ENCODE measurements around the gene FAM168A. TPM values are rescaled to one million over a fixed set of nuclear protein-coding genes. Genes with fewer than 3 reads are reported as not detected.

The FAM168A gene
- total RNA-seq, 2 experiments from 2014 or later: 12.7 to 17.5 TPM

- ATAC-seq: no peak
Measured at GRCh38 chr11:73633999-73634398, 36.1 kb upstream of the FAM168A start.

GRCh38 chr11:73632996-73633395 is 35.1 kb upstream of the FAM168A start:
- no peak for DNase-seq
- Mint-ChIP-seq H3K9me3 (ENCODE audit: low read depth) (peaks cover 5% of the 10 kb centered on the region), H3K27me3 (no peaks in the 10 kb centered on the region), H3K36me3 (ENCODE audit: low read depth) (no peaks in the 10 kb centered on the region), H3K27ac (no peak overlapping the region), H3K4me3 (no peak overlapping the region), H3K4me1 (peaks cover 6% of the 10 kb centered on the region)
- POLR2A ChIA-PET: no interaction called here
- intact Hi-C loops (cut with DNase I, micrococcal nuclease): loop anchor here in 1 of 2 experiments (2.0 kb wide), 1 partner anchor 302 kb away; no protein-coding TSS in a partner anchor
- CTCF ChIA-PET: interaction anchor here (0.6 kb wide), 1 partner anchor 29 kb away, joined by 3 read pairs; no protein-coding TSS in a partner anchor
- ATAC-seq: no peak

More at GRCh38 chr11:73633999-73634398, 36.1 kb upstream of the FAM168A start:
- peaks cover 6% of the 10 kb centered on the region for H3K4me1 Mint-ChIP-seq
- H3K9me3 Mint-ChIP-seq (ENCODE audit: low read depth): peaks cover 5% of the 10 kb centered on the region
- CTCF ChIA-PET: interaction anchor here (0.6 to 0.8 kb wide), 2 partner anchors 26 to 66 kb away, joined by 3 to 4 read pairs; no protein-coding TSS in a partner anchor
- H3K36me3 Mint-ChIP-seq (ENCODE audit: low read depth): no peaks in the 10 kb centered on the region
- no peak for DNase-seq
- intact Hi-C loops (cut with DNase I, micrococcal nuclease): loop anchor here in 1 of 2 experiments (2.0 kb wide), 1 partner anchor 301 kb away; no protein-coding TSS in a partner anchor
- H3K27me3 Mint-ChIP-seq: no peaks in the 10 kb centered on the region
- no peak overlapping the region for H3K4me3 Mint-ChIP-seq
- POLR2A ChIA-PET: no interaction called here
- no peak overlapping the region for H3K27ac Mint-ChIP-seq

DNA sequence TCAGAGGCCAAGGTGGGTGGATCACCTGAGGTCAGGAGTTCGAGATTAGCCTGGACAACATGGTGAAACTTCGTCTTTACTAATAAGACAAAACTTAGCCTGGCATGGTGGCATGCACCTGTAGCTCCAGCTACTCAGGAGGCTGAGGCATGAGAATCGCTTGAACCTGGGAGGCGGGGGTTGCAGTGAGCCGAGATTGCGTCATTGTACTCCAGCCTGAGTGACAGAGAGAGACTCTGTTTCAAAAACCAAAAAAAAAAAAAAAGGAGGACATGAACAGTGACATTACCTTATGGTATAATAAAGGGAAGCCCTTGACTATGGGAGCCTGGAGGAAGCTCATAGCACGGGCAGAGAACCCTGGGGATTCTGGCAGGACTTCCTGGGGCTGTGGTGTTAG is 32.0 kb upstream of the FAM168A start:
- H3K27me3 Mint-ChIP-seq: no peaks in the 10 kb centered on the region
- ATAC-seq (no peak), DNase-seq (no peak)
- H3K4me3 Mint-ChIP-seq: no peak overlapping the region
- intact Hi-C loops (cut with DNase I, micrococcal nuclease): loop anchor here in 1 of 2 experiments (10.0 kb wide), 1 partner anchor 305 kb away; no protein-coding TSS in a partner anchor
- H3K9me3 Mint-ChIP-seq (ENCODE audit: low read depth): peaks cover 5% of the 10 kb centered on the region
- ChIA-PET POLR2A (no interaction called here), CTCF (interaction anchor here (0.6 to 11.0 kb wide), 4 partner anchors 32 to 1285 kb away, joined by 3 to 218 read pairs (median 4); no protein-coding TSS in a partner anchor)
- no peaks in the 10 kb centered on the region for H3K36me3 Mint-ChIP-seq (ENCODE audit: low read depth)
- H3K27ac Mint-ChIP-seq: no peak overlapping the region
- H3K4me1 Mint-ChIP-seq: peaks cover 6% of the 10 kb centered on the region

GRCh38 chr11:73625696-73626318 is 27.9 kb upstream of the FAM168A start:
- H3K9me3 Mint-ChIP-seq (ENCODE audit: low read depth): no peaks in the 10 kb centered on the region

DNA sequence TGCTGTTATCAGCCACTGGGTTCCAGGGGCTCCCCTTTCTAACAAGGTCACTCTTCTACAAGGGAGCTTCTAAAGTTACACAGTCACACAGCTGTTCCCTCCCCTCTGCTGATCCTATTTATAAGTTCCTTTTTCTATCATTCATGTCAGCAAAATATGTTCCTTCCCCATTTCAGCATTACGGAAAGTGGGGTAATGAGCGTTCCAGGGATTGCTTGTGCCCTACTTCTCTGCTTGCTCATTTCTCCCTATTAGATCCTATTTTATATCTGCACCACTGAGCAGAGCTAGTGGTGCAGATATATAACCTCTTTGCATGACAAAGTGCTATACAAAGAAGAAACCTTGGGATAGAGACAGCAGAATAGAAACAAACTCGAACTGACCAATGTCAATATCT is 25.8 kb upstream of the FAM168A start:
- ChIA-PET POLR2A (no interaction called here), CTCF (interaction anchor here (0.5 to 11.0 kb wide), 6 partner anchors 12 to 274 kb away, joined by 3 to 218 read pairs (median 4); no protein-coding TSS in a partner anchor)
- Mint-ChIP-seq H3K36me3 (ENCODE audit: low read depth) (no peaks in the 10 kb centered on the region), H3K4me1 (no peaks in the 10 kb centered on the region), H3K9me3 (ENCODE audit: low read depth) (no peaks in the 10 kb centered on the region), H3K4me3 (no peak overlapping the region), H3K27ac (no peak overlapping the region), H3K27me3 (peaks cover 8% of the 10 kb centered on the region)
- intact Hi-C loops (cut with DNase I, micrococcal nuclease): loop anchor here in 1 of 2 experiments (10.0 kb wide), 1 partner anchor 311 kb away; no protein-coding TSS in a partner anchor
- ATAC-seq (no peak), DNase-seq (no peak)

More at GRCh38 chr11:73625696-73626318, 27.9 kb upstream of the FAM168A start:
- ChIA-PET CTCF (interaction anchor here (0.5 to 11.0 kb wide), 54 partner anchors 9 to 1318 kb away, joined by 3 to 218 read pairs (median 4); partner anchors contain the start of genes FAM168A, MRPL48 and PLEKHB1), POLR2A (interaction anchor here (0.5 to 1.2 kb wide), 3 partner anchors 34 to 245 kb away, joined by 3 to 4 read pairs (median 3); no protein-coding TSS in a partner anchor)
- Mint-ChIP-seq H3K27me3 (peaks cover 8% of the 10 kb centered on the region), H3K4me1 (no peaks in the 10 kb centered on the region), H3K4me3 (no peak overlapping the region), H3K36me3 (ENCODE audit: low read depth) (no peaks in the 10 kb centered on the region), H3K27ac (no peak overlapping the region)
- DNase-seq (peak; percentile 81), ATAC-seq (peak; percentile 91)
- intact Hi-C loops (cut with DNase I, micrococcal nuclease): loop anchor here (1.0 to 10.0 kb wide), 3 partner anchors 35 to 309 kb away; no protein-coding TSS in a partner anchor

DNA sequence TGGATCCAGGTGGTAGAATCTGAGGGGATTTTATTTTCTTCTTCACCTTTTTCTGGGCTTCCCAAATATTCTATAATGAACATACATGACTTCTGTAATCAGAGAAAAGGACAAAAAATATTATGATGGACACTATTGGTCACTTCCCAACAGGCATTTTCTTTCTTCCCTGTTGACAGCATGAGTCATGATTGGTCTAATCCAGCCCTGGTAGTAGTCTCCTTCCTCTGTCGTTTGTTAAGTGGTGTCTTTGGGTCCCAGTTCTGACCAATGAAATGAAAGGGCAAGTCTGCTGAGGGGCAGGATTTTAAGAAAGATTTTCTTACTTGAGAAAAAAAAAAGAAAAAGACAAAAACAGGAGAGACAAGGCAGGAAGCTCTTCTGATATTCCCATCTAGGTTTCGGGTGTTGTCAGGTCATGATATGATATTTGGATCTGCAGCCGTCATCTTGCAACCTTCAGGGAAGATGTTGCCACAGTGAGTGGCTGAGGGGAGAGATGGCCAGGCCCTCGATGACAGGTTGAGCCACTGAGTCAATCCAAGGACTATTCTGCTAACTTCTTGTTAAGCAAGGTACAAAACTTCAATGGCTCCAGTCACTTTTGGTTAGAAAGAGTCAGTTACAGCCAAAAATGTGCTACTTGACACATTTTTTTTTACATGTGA is 25.1 kb upstream of the FAM168A start:
- H3K27me3 Mint-ChIP-seq: peaks cover 8% of the 10 kb centered on the region
- no peak for ATAC-seq

DNA sequence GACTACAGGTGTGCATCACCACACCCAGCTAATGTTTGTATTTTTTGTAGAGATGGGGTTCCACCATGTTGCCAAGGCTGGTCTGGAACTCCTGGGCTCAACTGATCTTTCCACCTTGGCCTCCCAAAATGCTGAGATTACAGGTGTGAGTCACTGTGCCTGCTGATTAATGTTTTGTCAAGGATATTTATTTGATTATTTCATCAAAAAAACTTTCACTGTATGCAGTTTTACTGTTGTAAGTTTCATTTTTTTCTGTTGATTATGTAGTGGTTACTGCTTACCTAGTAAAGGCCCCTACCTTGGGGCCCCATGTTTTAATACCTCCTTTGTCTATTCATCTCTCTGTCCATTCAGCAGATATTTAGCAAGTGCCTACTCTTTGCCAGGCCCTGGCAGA is 16.7 kb upstream of the FAM168A start:
- H3K9me3 Mint-ChIP-seq (ENCODE audit: low read depth): no peaks in the 10 kb centered on the region
- ChIA-PET CTCF (interaction anchor here (0.8 kb wide), 1 partner anchor 47 kb away, joined by 3 read pairs; no protein-coding TSS in a partner anchor), POLR2A (no interaction called here)
- DNase-seq: no peak
- ATAC-seq: no peak
- no peaks in the 10 kb centered on the region for H3K4me1 Mint-ChIP-seq
- H3K27ac Mint-ChIP-seq: no peak overlapping the region
- intact Hi-C loops (cut with DNase I, micrococcal nuclease): loop anchor here in 1 of 2 experiments (5.0 kb wide), 1 partner anchor 212 kb away; no protein-coding TSS in a partner anchor
- no peak overlapping the region for H3K4me3 Mint-ChIP-seq
- H3K27me3 Mint-ChIP-seq: peaks cover 2% of the 10 kb centered on the region
- H3K36me3 Mint-ChIP-seq (ENCODE audit: low read depth): no peaks in the 10 kb centered on the region

More for the DNA sequence above, 25.1 kb upstream of the FAM168A start:
- Mint-ChIP-seq H3K4me3 (no peak overlapping the region), H3K27ac (no peak overlapping the region), H3K9me3 (ENCODE audit: low read depth) (no peaks in the 10 kb centered on the region), H3K4me1 (no peaks in the 10 kb centered on the region), H3K36me3 (ENCODE audit: low read depth) (no peaks in the 10 kb centered on the region)
- POLR2A ChIA-PET: no interaction called here
- CTCF ChIA-PET: interaction anchor here (0.5 to 11.0 kb wide), 3 partner anchors 39 to 273 kb away, joined by 3 to 218 read pairs (median 3); no protein-coding TSS in a partner anchor
- DNase-seq: no peak
- intact Hi-C loops (cut with DNase I, micrococcal nuclease): loop anchor here in 1 of 2 experiments (10.0 kb wide), 1 partner anchor 312 kb away; no protein-coding TSS in a partner anchor

- Mint-ChIP-seq H3K4me1 (no peaks in the 10 kb centered on the region), H3K9me3 (ENCODE audit: low read depth) (no peaks in the 10 kb centered on the region), H3K36me3 (ENCODE audit: low read depth) (no peaks in the 10 kb centered on the region), H3K27me3 (peaks cover 5% of the 10 kb centered on the region), H3K27ac (no peak overlapping the region), H3K4me3 (no peak overlapping the region)
- ChIA-PET POLR2A (no interaction called here), CTCF (interaction anchor here (0.6 to 1.2 kb wide), 3 partner anchors 13 to 234 kb away, joined by 3 to 4 read pairs (median 4); no protein-coding TSS in a partner anchor)
- DNase-seq (no peak), ATAC-seq (no peak)
- intact Hi-C loops (cut with DNase I, micrococcal nuclease): loop anchor here in 1 of 2 experiments (5.0 kb wide), 1 partner anchor 210 kb away; no protein-coding TSS in a partner anchor
Measured at GRCh38 chr11:73612601-73613140, 14.8 kb upstream of the FAM168A start.

DNA sequence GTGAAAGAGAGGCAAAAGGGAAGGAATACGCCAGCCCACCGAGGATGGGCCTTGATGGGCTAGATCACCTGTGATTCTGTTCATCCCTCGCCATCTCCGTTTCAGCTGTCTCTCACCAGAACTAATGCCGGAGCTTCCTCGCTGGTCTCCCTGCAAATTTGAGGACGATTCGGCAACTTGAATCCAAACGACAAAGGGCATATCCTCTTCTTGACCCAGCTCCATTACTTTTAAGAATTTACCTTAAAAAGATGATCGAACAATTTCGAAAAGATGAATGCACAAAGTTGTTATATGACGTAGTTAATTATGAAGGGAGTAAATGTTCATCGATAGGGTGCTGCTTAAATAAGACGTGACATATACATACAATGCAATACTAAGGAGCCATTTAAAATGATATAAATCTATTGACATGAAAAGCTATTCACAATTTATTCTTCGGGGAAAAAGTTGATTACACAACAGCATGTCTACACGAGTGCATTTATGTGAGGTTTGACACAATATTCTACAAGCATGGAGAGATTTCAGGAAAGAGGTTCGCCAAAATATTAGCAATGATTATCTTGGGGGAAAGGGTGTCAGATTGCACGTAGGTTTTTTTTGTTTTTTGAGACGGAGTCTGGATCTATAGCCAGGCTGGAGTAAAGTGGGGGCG is 937 bp upstream of the FAM168A start:
- intact Hi-C loops (cut with DNase I, micrococcal nuclease): loop anchor here (1.0 to 5.0 kb wide), 16 partner anchors 21 to 1518 kb away; partner anchors contain the start of genes C2CD3 (in 2 of the 2), PPME1 (in 2 of the 2), RELT (in 2 of the 2) and COA4 (in 1 of the 2)
- CTCF ChIA-PET: interaction anchor here (0.6 to 1.8 kb wide), 9 partner anchors 27 to 1151 kb away, joined by 3 to 6 read pairs (median 3); partner anchors contain the start of gene FCHSD2
- ATAC-seq (no peak), DNase-seq (no peak)
- Mint-ChIP-seq H3K4me1 (peaks cover 34% of the 10 kb centered on the region), H3K27ac (peak overlapping the region; percentile 92), H3K36me3 (ENCODE audit: low read depth) (no peaks in the 10 kb centered on the region), H3K27me3 (no peaks in the 10 kb centered on the region), H3K9me3 (ENCODE audit: low read depth) (no peaks in the 10 kb centered on the region), H3K4me3 (peak overlapping the region; percentile 87)
- POLR2A ChIA-PET: no interaction called here

- no peaks in the 10 kb centered on the region for H3K9me3 Mint-ChIP-seq (ENCODE audit: low read depth)
- peak; percentile 14 for DNase-seq
- ChIA-PET CTCF (interaction anchor here (1.5 kb wide), 1 partner anchor 28 kb away, joined by 3 read pairs; no protein-coding TSS in a partner anchor), POLR2A (no interaction called here)
- no peak for ATAC-seq
- peaks cover 34% of the 10 kb centered on the region for H3K4me1 Mint-ChIP-seq
- H3K4me3 Mint-ChIP-seq: peak overlapping the region; percentile 87
- no peaks in the 10 kb centered on the region for H3K27me3 Mint-ChIP-seq
- peak overlapping the region; percentile 92 for H3K27ac Mint-ChIP-seq
- intact Hi-C loops (cut with DNase I, micrococcal nuclease): loop anchor here (2.0 to 5.0 kb wide), 4 partner anchors 19 to 1350 kb away; partner anchors contain the start of genes FCHSD2 (in 1 of the 2), POLD3 (in 1 of the 2), SPCS2 (in 1 of the 2) and XRRA1 (in 1 of the 2)
- H3K36me3 Mint-ChIP-seq (ENCODE audit: low read depth): no peaks in the 10 kb centered on the region
Measured at GRCh38 chr11:73597336-73597955, 466 bp downstream of the FAM168A start.
